GM21723 (cell line): ENCODE measurements around the gene CDC25A.

Experiments used
- ATAC-seq: cut with Tn5 transposase; IDR thresholded peaks from one replicate; pipeline ENCODE4 v1.9.1; 2021; ENCODE audit warnings: mild to moderate bottlenecking, moderate library complexity; ENCODE audit not compliant: unreplicated experiment

The CDC25A gene

DNA sequence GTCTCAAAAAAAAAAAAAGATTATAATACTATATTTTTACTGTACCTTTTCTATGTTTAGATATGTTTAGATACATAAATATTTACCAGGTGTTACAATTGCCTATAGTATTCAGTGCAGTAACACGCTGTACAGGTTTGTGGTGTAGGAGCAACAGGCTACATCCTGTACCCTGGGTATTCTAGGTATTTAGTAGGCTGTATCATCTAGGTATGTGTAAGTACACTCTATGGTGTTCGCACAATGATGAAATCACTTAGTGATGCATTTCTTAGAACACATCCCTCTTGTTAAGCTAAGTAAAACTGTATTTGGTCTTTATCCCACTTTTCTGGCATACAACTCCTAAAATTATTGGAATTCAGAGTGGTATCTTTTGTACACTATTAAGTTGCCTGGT lies 77.8 kb downstream of the CDC25A start:
- no peak for ATAC-seq

DNA sequence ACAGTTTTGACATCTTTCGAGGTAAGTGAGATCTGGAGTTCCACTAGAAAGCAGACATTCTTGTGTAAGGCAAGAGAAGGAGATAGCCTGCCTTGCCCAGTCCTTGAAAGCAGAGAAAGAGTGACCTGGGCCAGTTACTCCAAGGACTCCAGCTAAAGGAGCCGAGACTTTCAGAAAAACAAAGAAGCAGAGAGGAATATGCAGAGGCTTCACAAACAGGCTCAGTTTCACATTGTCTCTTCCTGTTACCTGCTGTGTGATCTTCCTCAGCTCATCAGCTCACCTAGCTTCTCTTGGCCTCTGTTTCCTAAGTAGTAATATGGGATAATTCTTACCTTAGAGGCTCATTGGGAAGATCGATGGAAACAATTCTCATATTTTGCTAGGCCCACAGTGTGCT lies 81.0 kb downstream of the CDC25A start:
- ATAC-seq: no peak
